ENCODE data around the gene GTF2H4.

GTF2H4 gene

DNA sequence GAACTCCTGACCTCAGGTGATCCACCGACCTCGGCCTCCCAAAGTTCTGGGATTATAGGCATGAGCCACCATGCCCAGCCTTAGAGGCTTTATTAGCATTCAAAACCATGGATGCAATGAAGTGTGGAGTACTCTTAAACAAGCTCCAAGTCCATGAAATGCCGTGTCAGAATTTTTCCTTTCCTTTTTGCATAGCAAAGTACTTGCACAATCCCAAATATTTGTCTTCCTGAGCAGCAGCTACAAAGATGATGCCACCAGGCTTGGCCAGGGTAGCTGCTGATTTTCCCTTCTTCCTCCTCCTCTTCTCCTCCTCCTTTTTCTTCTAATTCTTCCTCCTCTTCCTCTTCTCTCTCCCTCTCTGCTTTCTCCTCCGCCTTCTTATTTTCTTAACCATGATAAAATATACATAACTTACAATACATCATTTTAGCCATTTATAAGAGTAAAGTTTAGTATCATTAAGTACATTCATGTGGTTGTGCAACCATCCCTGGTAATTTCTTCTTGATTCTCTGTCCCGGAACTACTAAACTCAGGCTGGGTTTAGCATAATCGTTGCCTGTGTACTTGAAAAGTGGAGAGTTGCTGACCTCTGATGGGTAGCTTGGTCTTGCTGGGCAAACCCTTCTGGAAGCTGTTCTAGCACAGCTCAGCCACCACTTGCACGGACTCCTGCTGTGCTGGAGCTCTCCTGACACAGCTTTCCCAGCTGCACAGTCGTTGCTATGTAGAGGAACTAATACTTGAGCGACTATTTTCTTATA is 53.1 kb downstream of the GTF2H4 start:
- H3K27me3 ChIP-seq (ENCODE audit: insufficient read depth, low read depth, severe bottlenecking): peaks cover 61% of the 10 kb centered on the region

DNA sequence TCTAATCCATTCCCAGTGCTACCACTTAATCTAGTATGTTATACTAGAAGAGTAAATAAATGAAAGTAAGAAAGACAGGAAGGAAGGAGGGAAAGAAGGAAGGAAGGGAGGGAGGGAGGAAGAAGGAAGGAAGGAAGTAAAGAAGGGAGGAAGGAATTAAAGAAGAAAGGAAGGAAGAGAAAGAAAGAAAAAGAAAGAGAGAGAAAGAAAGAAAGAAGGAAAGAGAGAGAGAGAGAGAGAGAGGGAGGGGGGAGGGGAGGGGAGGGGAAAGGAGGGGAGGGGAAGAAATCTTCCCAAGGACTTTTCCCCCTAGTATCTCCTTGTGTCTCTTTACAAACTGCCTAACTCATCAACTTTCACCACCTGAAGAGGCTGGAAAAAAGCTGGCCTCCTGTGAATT is 54.7 kb downstream of the GTF2H4 start:
- no peak overlapping the region for H3K4me3 ChIP-seq (ENCODE audit: low read depth, low read length)

More for the DNA sequence above, 53.1 kb downstream of the GTF2H4 start:
- no peak for DNase-seq
- Histone ChIP-seq H3K27ac (no peak overlapping the region), H3K4me3 (ENCODE audit: low read depth, low read length) (no peak overlapping the region), H3K9me3 (ENCODE audit: severe bottlenecking) (peaks cover 13% of the 10 kb centered on the region), H3K36me3 (no peaks in the 10 kb centered on the region)
- TF ChIP-seq, protein P1, sequence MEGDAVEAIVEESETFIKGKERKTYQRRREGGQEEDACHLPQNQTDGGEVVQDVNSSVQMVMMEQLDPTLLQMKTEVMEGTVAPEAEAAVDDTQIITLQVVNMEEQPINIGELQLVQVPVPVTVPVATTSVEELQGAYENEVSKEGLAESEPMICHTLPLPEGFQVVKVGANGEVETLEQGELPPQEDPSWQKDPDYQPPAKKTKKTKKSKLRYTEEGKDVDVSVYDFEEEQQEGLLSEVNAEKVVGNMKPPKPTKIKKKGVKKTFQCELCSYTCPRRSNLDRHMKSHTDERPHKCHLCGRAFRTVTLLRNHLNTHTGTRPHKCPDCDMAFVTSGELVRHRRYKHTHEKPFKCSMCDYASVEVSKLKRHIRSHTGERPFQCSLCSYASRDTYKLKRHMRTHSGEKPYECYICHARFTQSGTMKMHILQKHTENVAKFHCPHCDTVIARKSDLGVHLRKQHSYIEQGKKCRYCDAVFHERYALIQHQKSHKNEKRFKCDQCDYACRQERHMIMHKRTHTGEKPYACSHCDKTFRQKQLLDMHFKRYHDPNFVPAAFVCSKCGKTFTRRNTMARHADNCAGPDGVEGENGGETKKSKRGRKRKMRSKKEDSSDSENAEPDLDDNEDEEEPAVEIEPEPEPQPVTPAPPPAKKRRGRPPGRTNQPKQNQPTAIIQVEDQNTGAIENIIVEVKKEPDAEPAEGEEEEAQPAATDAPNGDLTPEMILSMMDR (IDR thresholded peaks at IDR 0.05; ENCODE audit: low read depth, low read length): no peak

DNA sequence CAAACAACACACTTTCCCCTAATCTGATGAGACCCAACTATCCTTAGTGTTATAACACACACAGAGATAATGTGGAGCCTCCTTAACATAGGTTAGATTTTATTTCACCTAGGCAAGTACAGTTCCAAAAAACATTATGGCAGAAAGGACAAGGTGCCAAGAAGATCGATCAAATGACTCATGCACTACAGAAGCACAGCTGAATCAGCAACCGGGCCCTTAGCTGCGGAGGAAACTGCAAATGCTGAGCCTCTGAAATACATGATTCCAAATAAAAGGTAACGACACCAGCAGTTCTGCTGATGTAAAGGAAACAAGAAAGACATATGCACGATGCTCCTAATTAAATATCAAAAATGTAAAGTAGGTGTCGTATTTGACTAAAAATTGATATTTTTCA is 55.6 kb downstream of the GTF2H4 start:
- H3K4me3 ChIP-seq (ENCODE audit: low read depth, low read length): no peak overlapping the region
- TF ChIP-seq, protein P1 (IDR thresholded peaks at IDR 0.05; ENCODE audit: low read depth, low read length): no peak
- no peak overlapping the region for H3K27ac ChIP-seq
- H3K9me3 ChIP-seq (ENCODE audit: severe bottlenecking): peaks cover 18% of the 10 kb centered on the region
- H3K36me3 ChIP-seq: no peaks in the 10 kb centered on the region
- H3K27me3 ChIP-seq (ENCODE audit: insufficient read depth, low read depth, severe bottlenecking): peaks cover 59% of the 10 kb centered on the region
- no peak for DNase-seq

More for the DNA sequence above, 54.7 kb downstream of the GTF2H4 start:
- H3K27ac ChIP-seq: no peak overlapping the region
- H3K9me3 ChIP-seq (ENCODE audit: severe bottlenecking): peaks cover 13% of the 10 kb centered on the region
- TF ChIP-seq, protein P1 (IDR thresholded peaks at IDR 0.05; ENCODE audit: low read depth, low read length): no peak
- peaks cover 53% of the 10 kb centered on the region for H3K27me3 ChIP-seq (ENCODE audit: insufficient read depth, low read depth, severe bottlenecking)
- no peak for DNase-seq
- no peaks in the 10 kb centered on the region for H3K36me3 ChIP-seq

Measured in WERI-Rb-1 (cell line).